Measurements from ENCODE around the gene PHF24. TPM values are rescaled to one million over a fixed set of nuclear protein-coding genes. Genes with fewer than 3 reads are reported as not detected.

The PHF24 gene
- total and polyA plus RNA-seq, 2 donors, result 0.28 to 0.37 TPM

DNA sequence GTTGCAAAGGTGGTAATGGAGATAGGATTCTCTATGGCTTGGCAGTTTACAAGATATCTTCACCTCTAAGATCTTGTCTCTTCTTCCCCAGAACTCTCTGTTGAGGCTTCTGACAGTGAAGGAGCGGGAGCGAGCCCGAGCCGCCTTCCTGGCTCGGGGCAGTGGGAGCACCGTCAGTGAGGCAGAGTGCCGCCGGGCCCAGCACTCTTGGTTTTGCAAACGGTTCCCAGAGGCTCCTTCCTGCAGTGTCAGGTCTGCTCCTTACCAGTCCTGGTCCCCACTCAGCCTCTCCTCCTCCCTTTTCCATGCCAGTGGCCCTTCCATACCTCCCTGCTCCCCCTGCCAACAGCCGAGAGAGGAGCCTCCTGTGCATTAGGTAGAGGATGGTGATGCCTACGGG is 18.9 kb downstream of the PHF24 start:
- Histone ChIP-seq H3K9me3 (ENCODE audit: control insufficient read depth in 2 of 2, insufficient read depth in 1 of 2, low read length in 1 of 2) (no peaks in the 10 kb centered on the region), H3K4me1 (ENCODE audit: control insufficient read depth in 2 of 2, insufficient read depth in 2 of 2, low read length in 2 of 2) (peaks cover 0 to 2% of the 10 kb centered on the region in 2 donors), H3K4me3 (ENCODE audit: low read length in 2 of 2) (no peak overlapping the region), H3K27me3 (ENCODE audit: control insufficient read depth in 2 of 2, insufficient read depth in 1 of 2, low read length in 1 of 2) (peaks cover 0 to 10% of the 10 kb centered on the region in 2 donors), H3K27ac (ENCODE audit: low read depth in 1 of 2, low read length in 1 of 2) (no peak overlapping the region), H3K36me3 (ENCODE audit: control insufficient read depth in 2 of 2, insufficient read depth in 2 of 2, low read length in 1 of 2) (no peaks in the 10 kb centered on the region)
- WGBS, result 96% methylated on average over 11 of the region's 11 CpGs
- DNase-seq (ENCODE audit: low read depth in 6 of 9, low spot score in 9 of 9), result no peak

DNA sequence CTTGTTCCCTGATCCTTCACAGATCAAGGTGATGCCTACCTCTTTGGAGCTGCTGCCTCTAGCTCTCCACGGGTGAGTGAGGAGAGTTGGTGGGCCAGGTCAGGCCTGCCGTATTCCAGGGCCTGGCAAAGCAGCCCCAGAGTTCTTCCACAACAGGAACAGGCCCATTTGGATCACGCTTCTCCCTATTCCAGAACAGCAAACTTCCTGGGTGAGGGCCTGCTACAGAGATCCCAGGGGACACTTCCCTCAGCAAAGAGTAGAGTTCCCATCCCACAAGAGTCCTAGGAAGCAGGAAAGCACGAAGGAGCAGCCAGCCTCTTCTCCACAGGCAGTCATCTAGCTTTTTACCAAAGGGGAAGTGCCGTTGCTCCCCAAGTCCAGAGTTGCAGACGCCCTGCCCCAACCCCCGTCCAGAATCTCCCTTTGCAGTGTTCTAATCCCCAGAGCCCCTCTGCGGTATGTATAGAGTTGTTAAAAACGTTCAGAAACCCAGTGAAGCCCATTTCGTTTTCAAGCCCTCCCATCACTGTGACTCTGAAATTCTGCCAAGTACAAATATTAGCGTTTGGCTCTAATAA is 22.2 kb downstream of the PHF24 start:
- H3K9me3 ChIP-seq (ENCODE audit: control insufficient read depth in 2 of 2, insufficient read depth in 1 of 2, low read length in 1 of 2), result no peaks in the 10 kb centered on the region
- H3K27me3 ChIP-seq (ENCODE audit: control insufficient read depth in 2 of 2, insufficient read depth in 1 of 2, low read length in 1 of 2), result peaks cover 0 to 7% of the 10 kb centered on the region in 2 donors
- no peaks in the 10 kb centered on the region for H3K36me3 ChIP-seq (ENCODE audit: control insufficient read depth in 2 of 2, insufficient read depth in 2 of 2, low read length in 1 of 2)
- H3K27ac ChIP-seq (ENCODE audit: low read depth in 1 of 2, low read length in 1 of 2), result no peak overlapping the region
- WGBS, result 87% methylated on average over 11 of the region's 11 CpGs
- H3K4me1 ChIP-seq (ENCODE audit: control insufficient read depth in 2 of 2, insufficient read depth in 2 of 2, low read length in 2 of 2), result peaks cover 17 to 29% of the 10 kb centered on the region in 2 donors
- H3K4me3 ChIP-seq (ENCODE audit: low read length in 2 of 2), result no peak overlapping the region
- no peak for DNase-seq (ENCODE audit: low read depth in 6 of 9, low spot score in 9 of 9)

DNA sequence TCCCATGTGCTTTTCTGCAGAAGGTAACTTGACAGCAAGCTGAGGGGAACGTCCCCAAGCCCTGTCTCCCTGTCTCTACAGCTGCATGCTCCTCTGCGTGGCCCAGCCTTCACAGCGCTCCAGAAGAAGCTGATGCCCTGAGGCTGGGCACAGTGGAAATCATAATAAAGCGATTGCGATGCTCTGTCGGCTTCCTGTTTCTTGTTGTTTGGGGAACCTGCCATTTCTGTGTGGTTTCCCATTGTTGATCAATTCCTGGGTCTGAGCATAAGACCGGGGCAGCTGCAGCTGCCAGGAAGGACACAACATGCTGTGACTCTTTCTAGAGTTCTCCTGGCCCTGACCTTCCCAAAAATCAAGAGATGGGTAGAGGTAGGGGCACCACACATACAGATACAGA is 24.3 kb downstream of the PHF24 start:
- Histone ChIP-seq H3K27ac (ENCODE audit: low read depth in 1 of 2, low read length in 1 of 2) (peak overlapping the region in 1 of 2 donors; percentile 6), H3K4me3 (ENCODE audit: low read length in 2 of 2) (no peak overlapping the region), H3K4me1 (ENCODE audit: control insufficient read depth in 2 of 2, insufficient read depth in 2 of 2, low read length in 2 of 2) (peaks cover 29 to 48% of the 10 kb centered on the region in 2 donors), H3K9me3 (ENCODE audit: control insufficient read depth in 2 of 2, insufficient read depth in 1 of 2, low read length in 1 of 2) (no peaks in the 10 kb centered on the region), H3K36me3 (ENCODE audit: control insufficient read depth in 2 of 2, insufficient read depth in 2 of 2, low read length in 1 of 2) (no peaks in the 10 kb centered on the region), H3K27me3 (ENCODE audit: control insufficient read depth in 2 of 2, insufficient read depth in 1 of 2, low read length in 1 of 2) (peaks cover 0 to 2% of the 10 kb centered on the region in 2 donors)
- no peak for DNase-seq (ENCODE audit: low read depth in 6 of 9, low spot score in 9 of 9)
- 42% methylated on average over 7 of the region's 7 CpGs for WGBS

DNA sequence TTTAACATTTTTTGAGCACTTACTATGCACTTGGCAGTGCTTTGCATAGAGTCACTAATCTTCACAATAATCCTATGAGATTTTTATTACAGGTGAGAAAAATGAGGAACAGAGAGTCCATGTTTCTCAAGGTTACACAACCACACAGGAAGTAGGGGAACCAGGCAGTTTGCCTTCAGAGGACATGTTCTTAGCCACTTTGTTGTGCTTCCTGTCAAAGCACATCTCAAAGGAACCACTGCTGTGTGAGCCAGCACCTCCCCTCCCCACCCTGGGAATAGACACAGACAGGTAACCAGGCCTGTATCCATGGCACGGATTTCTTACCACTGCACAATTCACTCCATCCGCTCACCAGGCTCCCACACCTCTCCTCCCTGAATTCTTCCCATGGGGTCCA is 25.1 kb downstream of the PHF24 start:
- no peaks in the 10 kb centered on the region for H3K27me3 ChIP-seq (ENCODE audit: control insufficient read depth in 2 of 2, insufficient read depth in 1 of 2, low read length in 1 of 2)
- DNase-seq (ENCODE audit: low read depth in 6 of 9, low spot score in 9 of 9), result peak in 3 of 9 donors; percentile 32 to 75 (median 63)
- peak overlapping the region; percentile 15 to 55 for H3K27ac ChIP-seq (ENCODE audit: low read depth in 1 of 2, low read length in 1 of 2)
- no peak overlapping the region for H3K4me3 ChIP-seq (ENCODE audit: low read length in 2 of 2)
- no peaks in the 10 kb centered on the region for H3K9me3 ChIP-seq (ENCODE audit: control insufficient read depth in 2 of 2, insufficient read depth in 1 of 2, low read length in 1 of 2)
- WGBS, result 52% methylated on average over 2 of the region's 2 CpGs
- no peaks in the 10 kb centered on the region for H3K36me3 ChIP-seq (ENCODE audit: control insufficient read depth in 2 of 2, insufficient read depth in 2 of 2, low read length in 1 of 2)
- peaks cover 35 to 54% of the 10 kb centered on the region in 2 donors for H3K4me1 ChIP-seq (ENCODE audit: control insufficient read depth in 2 of 2, insufficient read depth in 2 of 2, low read length in 2 of 2)

DNA sequence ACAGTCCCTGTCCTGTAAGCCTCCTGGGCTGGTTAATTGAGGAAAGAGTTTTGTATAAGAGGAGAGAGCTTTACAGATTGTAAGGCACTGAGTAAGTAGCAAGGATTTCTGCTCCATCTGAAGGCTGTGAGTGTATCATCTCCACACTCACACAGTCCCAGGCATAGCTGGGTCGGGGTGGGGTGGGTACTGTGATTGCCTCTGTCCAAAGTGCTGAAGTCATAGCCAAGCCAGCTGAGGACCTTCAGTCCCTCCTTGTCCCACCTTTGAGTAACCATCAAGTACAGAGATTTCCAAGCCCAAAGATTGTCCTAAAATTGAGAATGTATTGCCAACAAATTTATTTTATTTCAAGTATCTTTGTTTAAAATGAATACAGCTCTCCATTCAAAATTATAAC is 26.0 kb downstream of the PHF24 start:
- no peak overlapping the region for H3K27ac ChIP-seq (ENCODE audit: low read depth in 1 of 2, low read length in 1 of 2)
- WGBS, result 4% methylated on average over 1 of the region's 1 CpG
- no peaks in the 10 kb centered on the region for H3K27me3 ChIP-seq (ENCODE audit: control insufficient read depth in 2 of 2, insufficient read depth in 1 of 2, low read length in 1 of 2)
- DNase-seq (ENCODE audit: low read depth in 6 of 9, low spot score in 9 of 9), result peak in 6 of 9 donors; percentile 57 to 81 (median 64)
- no peak overlapping the region for H3K4me3 ChIP-seq (ENCODE audit: low read length in 2 of 2)
- no peaks in the 10 kb centered on the region for H3K9me3 ChIP-seq (ENCODE audit: control insufficient read depth in 2 of 2, insufficient read depth in 1 of 2, low read length in 1 of 2)
- peaks cover 35 to 62% of the 10 kb centered on the region in 2 donors for H3K4me1 ChIP-seq (ENCODE audit: control insufficient read depth in 2 of 2, insufficient read depth in 2 of 2, low read length in 2 of 2)
- no peaks in the 10 kb centered on the region for H3K36me3 ChIP-seq (ENCODE audit: control insufficient read depth in 2 of 2, insufficient read depth in 2 of 2, low read length in 1 of 2)

DNA sequence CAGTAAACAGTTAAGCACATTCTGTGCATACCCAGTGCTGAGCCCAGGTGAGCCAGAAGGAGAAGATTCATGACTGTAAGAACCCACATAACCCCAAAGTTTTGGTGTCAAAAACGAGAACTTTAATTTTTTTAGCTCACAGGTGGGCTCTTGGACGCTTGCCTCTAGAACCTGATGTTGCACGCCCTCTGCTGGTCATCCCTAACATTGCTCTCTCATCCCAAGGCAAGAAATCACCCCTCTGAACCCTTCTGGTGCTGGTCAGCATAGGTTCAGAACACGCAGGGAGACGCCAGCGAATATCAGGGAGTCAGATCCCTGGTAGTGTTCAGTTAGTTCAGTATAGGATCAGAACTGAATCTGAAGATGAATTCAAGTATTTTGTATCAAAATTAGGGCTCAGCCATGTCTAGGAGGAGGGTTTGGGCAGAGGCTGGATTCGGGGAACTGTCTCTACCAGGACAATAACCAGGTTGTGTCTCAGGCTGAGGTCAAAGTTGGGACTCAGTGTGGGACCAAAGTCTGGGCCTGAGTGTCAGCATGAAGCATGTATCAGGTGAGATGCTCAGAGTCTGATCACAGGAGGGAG is 27.3 kb downstream of the PHF24 start:
- 19% methylated on average over 7 of the region's 7 CpGs for WGBS
- H3K27ac ChIP-seq (ENCODE audit: low read depth in 1 of 2, low read length in 1 of 2), result no peak overlapping the region
- H3K4me1 ChIP-seq (ENCODE audit: control insufficient read depth in 2 of 2, insufficient read depth in 2 of 2, low read length in 2 of 2), result peaks cover 35 to 67% of the 10 kb centered on the region in 2 donors
- peak in 5 of 9 donors; percentile 50 to 78 (median 68) for DNase-seq (ENCODE audit: low read depth in 6 of 9, low spot score in 9 of 9)
- H3K36me3 ChIP-seq (ENCODE audit: control insufficient read depth in 2 of 2, insufficient read depth in 2 of 2, low read length in 1 of 2), result no peaks in the 10 kb centered on the region
- H3K27me3 ChIP-seq (ENCODE audit: control insufficient read depth in 2 of 2, insufficient read depth in 1 of 2, low read length in 1 of 2), result peaks cover 0 to 5% of the 10 kb centered on the region in 2 donors
- no peaks in the 10 kb centered on the region for H3K9me3 ChIP-seq (ENCODE audit: control insufficient read depth in 2 of 2, insufficient read depth in 1 of 2, low read length in 1 of 2)
- no peak overlapping the region for H3K4me3 ChIP-seq (ENCODE audit: low read length in 2 of 2)

DNA sequence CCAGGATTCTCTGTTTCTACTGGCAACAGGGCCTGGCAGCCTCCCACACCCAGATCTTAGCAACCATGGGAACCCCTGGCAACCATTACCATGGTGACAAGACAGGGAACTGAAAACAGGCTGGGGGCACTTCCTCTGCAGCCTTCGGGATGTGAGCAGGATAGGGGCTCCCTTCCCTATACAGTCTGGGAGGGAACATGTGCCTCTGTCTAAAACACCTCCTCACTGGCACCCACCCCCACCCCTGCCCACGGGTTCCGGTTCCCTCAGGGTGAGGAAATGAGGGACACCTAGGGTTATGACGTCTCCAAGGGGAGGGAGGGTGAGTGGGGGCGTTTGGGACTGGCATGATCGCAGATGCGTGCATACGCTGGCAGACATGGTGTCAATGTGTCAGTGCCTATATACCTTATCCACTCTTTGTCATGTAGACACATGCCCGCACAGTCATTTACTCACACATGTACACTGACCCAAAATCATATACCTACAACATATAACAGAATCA is 28.5 kb downstream of the PHF24 start:
- Histone ChIP-seq H3K27me3 (ENCODE audit: control insufficient read depth in 2 of 2, insufficient read depth in 1 of 2, low read length in 1 of 2) (peaks cover 0 to 8% of the 10 kb centered on the region in 2 donors), H3K36me3 (ENCODE audit: control insufficient read depth in 2 of 2, insufficient read depth in 2 of 2, low read length in 1 of 2) (no peaks in the 10 kb centered on the region), H3K4me3 (ENCODE audit: low read length in 2 of 2) (no peak overlapping the region), H3K9me3 (ENCODE audit: control insufficient read depth in 2 of 2, insufficient read depth in 1 of 2, low read length in 1 of 2) (no peaks in the 10 kb centered on the region), H3K27ac (ENCODE audit: low read depth in 1 of 2, low read length in 1 of 2) (peak overlapping the region in 1 of 2 donors; percentile 38), H3K4me1 (ENCODE audit: control insufficient read depth in 2 of 2, insufficient read depth in 2 of 2, low read length in 2 of 2) (peaks cover 35 to 70% of the 10 kb centered on the region in 2 donors)
- peak in 4 of 9 donors; percentile 49 to 73 (median 56) for DNase-seq (ENCODE audit: low read depth in 6 of 9, low spot score in 9 of 9)
- 15% methylated on average over 9 of the region's 9 CpGs for WGBS

DNA sequence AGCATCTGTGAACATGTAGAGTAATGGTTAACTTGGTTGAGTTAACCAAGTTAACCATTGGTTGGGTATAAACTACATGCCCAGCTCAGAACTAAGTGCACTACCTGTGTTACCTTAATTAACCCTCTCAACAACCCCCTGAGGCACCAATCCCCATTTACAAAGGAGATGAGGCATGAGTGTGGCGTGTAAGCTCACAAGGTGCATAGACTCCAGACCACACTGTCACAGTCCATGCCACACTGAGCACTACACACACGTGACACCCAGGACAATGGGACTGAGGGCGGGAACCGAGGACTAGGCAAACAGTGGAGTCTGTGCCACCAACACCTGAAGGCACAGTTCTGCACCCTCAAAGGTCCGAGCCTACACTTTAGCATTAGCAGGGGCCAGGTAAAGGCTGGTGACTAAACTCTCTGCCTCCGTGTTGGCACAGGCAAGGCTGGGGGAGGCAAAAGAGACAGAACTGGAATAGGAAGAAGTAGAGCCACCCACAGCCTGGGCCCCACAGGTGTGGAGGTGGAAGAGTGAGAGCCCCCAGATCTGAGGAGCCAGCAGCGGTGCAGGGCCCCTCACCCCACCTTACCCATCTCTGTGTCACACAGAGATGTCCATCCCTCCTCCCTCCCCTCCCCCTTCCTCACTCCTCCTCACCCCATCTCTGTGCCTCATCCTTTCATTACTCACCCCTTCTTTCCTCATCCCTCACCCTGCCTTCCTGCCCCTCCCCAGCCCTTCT is 29.2 kb downstream of the PHF24 start:
- WGBS, result 86% methylated on average over 7 of the region's 7 CpGs

More for the DNA sequence above, 29.2 kb downstream of the PHF24 start:
- Histone ChIP-seq H3K27ac (ENCODE audit: low read depth in 1 of 2, low read length in 1 of 2) (peak overlapping the region; percentile 10 to 38), H3K9me3 (ENCODE audit: control insufficient read depth in 2 of 2, insufficient read depth in 1 of 2, low read length in 1 of 2) (no peaks in the 10 kb centered on the region), H3K36me3 (ENCODE audit: control insufficient read depth in 2 of 2, insufficient read depth in 2 of 2, low read length in 1 of 2) (no peaks in the 10 kb centered on the region), H3K27me3 (ENCODE audit: control insufficient read depth in 2 of 2, insufficient read depth in 1 of 2, low read length in 1 of 2) (peaks cover 0 to 8% of the 10 kb centered on the region in 2 donors), H3K4me3 (ENCODE audit: low read length in 2 of 2) (no peak overlapping the region), H3K4me1 (ENCODE audit: control insufficient read depth in 2 of 2, insufficient read depth in 2 of 2, low read length in 2 of 2) (peaks cover 35 to 69% of the 10 kb centered on the region in 2 donors)
- DNase-seq (ENCODE audit: low read depth in 6 of 9, low spot score in 9 of 9), result no peak
